HepG2 (cell line): ENCODE measurements around the gene KIAA1614. TPM values are rescaled to one million over a fixed set of nuclear protein-coding genes. Genes with fewer than 3 reads are reported as not detected.

Source experiments
- ATAC-seq: fragments of 200-7000 bp; cut with Tn5 transposase; 3 replicates; pipeline ENCODE4 v1.9.1; 2020; ENCODE audit warnings: mild to moderate bottlenecking, moderate library complexity
- BruUV-seq: library from RNA; stranded (reverse); fragments of 400-500 nt; replicated peaks from 2 replicates; lab custom pipeline; 2021; lab: Mats Ljungman, UMichigan
- CTCF ChIA-PET: fragments of 300-600 bp; formaldehyde crosslinking; extraction: SDS; loops from one replicate; lab custom pipeline; 2021; ENCODE audit warnings: low total read pairs, inconsistent platforms, low intra/inter-chr PET ratio; lab: Yijun Ruan, JAX
- POLR2A ChIA-PET: fragments of 350-600 bp; sonication (Branson Sonifier 250); formaldehyde crosslinking; loops from one replicate; lab custom pipeline; 2020; ENCODE audit warnings: antibody characterized with exemption, inconsistent platforms; lab: Yijun Ruan, JAX
- DNase-seq: peaks from one replicate; pipeline ENCODE4 v3.0.0-alpha.2; 2015; ENCODE audit warnings: low spot score
- FAIRE-seq: peaks from 3 replicates; lab custom pipeline; 2011; peaks lifted over from hg19 to GRCh38; lab: Jason Lieb, UNC
- H2AFZ ChIP-seq: one replicate; pipeline ENCODE4 v1.6.1; 2011; ENCODE audit warnings: low read length, inconsistent platforms
- H3K27ac ChIP-seq: fragments of 300-600 bp; 3 replicates; pipeline ENCODE4 v1.8.0; 2011; ENCODE audit warnings: mixed run types, mild to moderate bottlenecking, mixed read lengths, low read length, inconsistent platforms; ENCODE audit not compliant: insufficient read depth; ENCODE audit errors: extremely low read length
- H3K27me3 ChIP-seq, 2 experiments: fragments of 200-600 bp in 1 of 2; 2 replicates in 1 of 2; 3 replicates in 1 of 2; pipeline versions ENCODE4 v1.6.0 to v1.8.0; 2011; ENCODE audit warnings: low read length in 2 of 2, mild to moderate bottlenecking in 2 of 2, moderate library complexity in 2 of 2, inconsistent platforms in 1 of 2; ENCODE audit not compliant: insufficient read depth in 2 of 2, control insufficient read depth in 1 of 2
- H3K36me3 ChIP-seq, 2 experiments: fragments of 200-600 bp in 1 of 2; replicated peaks in 1 of 2; 2 replicates in 1 of 2; 3 replicates in 1 of 2; pipeline versions ENCODE4 v1.5.1 to v1.8.0; 2011; ENCODE audit warnings: low read length in 2 of 2, inconsistent platforms in 1 of 2; ENCODE audit not compliant: insufficient read depth in 2 of 2, control insufficient read depth in 1 of 2
- H3K4me1 ChIP-seq: 2 replicates; pipeline ENCODE4 v1.5.1; 2012; ENCODE audit warnings: low read length, inconsistent platforms; ENCODE audit not compliant: insufficient read depth
- H3K4me2 ChIP-seq: 2 replicates; pipeline ENCODE4 v1.6.0; 2011; ENCODE audit warnings: low read depth, low read length, inconsistent platforms
- H3K4me3 ChIP-seq, 3 experiments: fragments of 200-600 bp in 1 of 3; sonication (generic), shearing (Covaris generic) in 1 of 3; replicated peaks in 1 of 3; 2 replicates each; pipeline ENCODE4 v1.5.1; 2011 to 2016; ENCODE audit warnings: low read length in 3 of 3, inconsistent platforms in 2 of 3, low read depth in 2 of 3, mild to moderate bottlenecking in 2 of 3, control low read depth in 1 of 3, mixed read lengths in 1 of 3; ENCODE audit not compliant: insufficient read depth in 1 of 3
- H3K79me2 ChIP-seq: one replicate; pipeline ENCODE4 v1.6.1; 2011; ENCODE audit warnings: low read length, inconsistent platforms; ENCODE audit not compliant: insufficient read depth
- H3K9ac ChIP-seq: 2 replicates; pipeline ENCODE4 v1.6.0; 2011; ENCODE audit warnings: mild to moderate bottlenecking, low read depth, low read length, inconsistent platforms; ENCODE audit not compliant: insufficient read depth
- H3K9me3 ChIP-seq: 2 replicates; pipeline ENCODE4 v1.5.1; 2012; ENCODE audit warnings: mild to moderate bottlenecking, low read length
- H4K20me1 ChIP-seq: 2 replicates; pipeline ENCODE4 v1.6.0; 2011; ENCODE audit warnings: inconsistent platforms, mild to moderate bottlenecking, low read length, moderate library complexity; ENCODE audit not compliant: insufficient read depth
- FOSL2 ChIP-seq: sonication (generic); formaldehyde crosslinking; IDR thresholded peaks from 2 replicates; pipeline ENCODE4 v1.4.0; 2020; ENCODE audit warnings: missing genetic modification reagents
- FOXP1 ChIP-seq, 2 experiments: fragments of 450-650 bp in 1 of 2; IDR thresholded peaks; 2 replicates each; pipeline ENCODE4 v1.6.1; 2017 to 2018; ENCODE audit warnings: antibody characterized with exemption in 1 of 2
- GABPB1 ChIP-seq: IDR thresholded peaks from 2 replicates; pipeline ENCODE4 v1.6.1; 2016; ENCODE audit warnings: mild to moderate bottlenecking, missing genetic modification reagents, moderate library complexity, missing compliant biosample characterization
- GATAD2A ChIP-seq: IDR thresholded peaks from 2 replicates; pipeline ENCODE4 v1.6.1; 2016
- NR2C2 ChIP-seq: sonication (generic); formaldehyde crosslinking; IDR thresholded peaks from 2 replicates; pipeline ENCODE4 v1.4.0; 2020; ENCODE audit warnings: missing genetic modification reagents, mild to moderate bottlenecking, moderate library complexity, borderline replicate concordance
- NR2F6 ChIP-seq, 2 experiments: IDR thresholded peaks; 2 replicates each; pipeline ENCODE4 v1.6.1; 2016; ENCODE audit warnings: antibody characterized with exemption in 1 of 2, mild to moderate bottlenecking in 1 of 2
- NR3C1 ChIP-seq: sonication (generic); formaldehyde crosslinking; IDR thresholded peaks from 2 replicates; pipeline ENCODE4 v1.4.0; 2020; ENCODE audit warnings: missing genetic modification reagents
- SAP130 ChIP-seq: IDR thresholded peaks from 2 replicates; pipeline ENCODE4 v1.6.1; 2016; ENCODE audit warnings: low read depth
- ZFX ChIP-seq: sonication (generic); formaldehyde crosslinking; IDR thresholded peaks from 2 replicates; pipeline ENCODE4 v1.4.0; 2020; ENCODE audit warnings: mild to moderate bottlenecking, low read depth, missing genetic modification reagents, moderate library complexity
- ZNF570 ChIP-seq: sonication (generic); formaldehyde crosslinking; IDR thresholded peaks from 2 replicates; pipeline ENCODE4 v1.4.0; 2020; ENCODE audit warnings: mild to moderate bottlenecking, missing genetic modification reagents, borderline replicate concordance
- WGBS: methylation state at CpG from one replicate; pipeline ENCODE4 v1.1.6; 2017; ENCODE audit warnings: low lambda C conversion rate; 5-methylcytosine and 5-hydroxymethylcytosine counted together
- in situ Hi-C: cut with HindIII; loops from 2 replicates; pipeline ENCODE4 v1.10.0; 2017; ENCODE audit warnings: low pct_unique_long_range_greater_than_20kb; ENCODE audit not compliant: extremely low pct_ligation_motif_present
- intact Hi-C: fragments of 100-400 bp; cut with micrococcal nuclease; formaldehyde crosslinking; loops from one replicate; pipeline ENCODE4 v1.10.0; 2022; ENCODE audit not compliant: unreplicated experiment
- polyA plus RNA-seq, 8 experiments: library from polyadenylated mRNA; depleted of rRNA in 3 of 8; stranded (reverse) in 7 of 8; unstranded in 1 of 8; fragments of >200 nt; fragmentation: Illumina TruSeq in 4 of 8; extraction: Trizol in 4 of 8; gene quantifications; 2 replicates each; pipeline versions ENCODE4 v1.2.1 to v1.2.3, GENCODE V29; 2011 to 2016; ENCODE audit warnings: low read depth in 4 of 8, missing spikeins in 1 of 8, mixed read lengths in 1 of 8; ENCODE audit not compliant: insufficient read depth in 1 of 8
- total RNA-seq, 5 experiments: library from RNA; depleted of rRNA; stranded (reverse); fragments of >200 nt; fragmentation: Illumina TruSeq; extraction: Trizol; gene quantifications; 2 replicates each; pipeline ENCODE4 v1.2.3, GENCODE V29; 2016; ENCODE audit warnings: low read depth in 1 of 5
- TF ChIP-seq, protein P1 (sequence below): sonication (generic); formaldehyde crosslinking; IDR thresholded peaks from 2 replicates; pipeline ENCODE4 v1.4.0; 2020; ENCODE audit warnings: missing genetic modification reagents, borderline replicate concordance
- TF ChIP-seq, protein P2 (sequence below): IDR thresholded peaks from 2 replicates; pipeline ENCODE4 v1.4.0; 2020; ENCODE audit warnings: mild to moderate bottlenecking, missing genetic modification reagents
- TF ChIP-seq, protein P3 (sequence below): IDR thresholded peaks from 2 replicates; pipeline ENCODE4 v1.6.1; 2016; ENCODE audit warnings: low read depth, missing genetic modification reagents, missing compliant biosample characterization

KIAA1614 gene
- total and polyA plus RNA-seq, 2 of the 13 experiments (the other 11 are each of a cell fraction or from before 2014, with no cell fraction given): 0.15 to 0.77 TPM

DNA sequence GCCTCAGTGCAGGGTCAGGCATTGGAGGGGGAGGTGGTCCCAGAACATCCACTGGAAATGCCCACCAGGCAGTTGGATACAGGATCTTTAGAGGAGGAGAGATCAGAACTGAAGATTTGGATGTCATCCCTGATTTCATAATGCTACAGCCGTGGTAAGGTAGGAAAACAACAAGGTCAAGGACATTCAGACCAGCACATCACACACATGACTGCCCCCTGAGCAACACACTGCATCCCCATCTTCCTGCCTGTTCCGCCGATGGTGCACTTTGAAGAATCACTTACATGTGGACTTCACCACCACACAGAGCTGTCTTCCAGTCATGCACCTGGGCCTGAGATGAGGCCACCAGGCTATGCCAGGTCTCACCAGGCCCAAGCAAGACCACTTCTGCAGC lies 16.7 kb downstream of the KIAA1614 start:
- H3K27ac ChIP-seq: no peak overlapping the region
- no peak overlapping the region for H3K9ac ChIP-seq
- in situ Hi-C loops: no loop called here
- H3K4me1 ChIP-seq: peaks cover 57% of the 10 kb centered on the region
- DNase-seq (peak; percentile 44), FAIRE-seq (no peak), ATAC-seq (no peak)
- ChIA-PET POLR2A (no interaction called here), CTCF (no interaction called here)
- no peak overlapping the region for H3K4me2 ChIP-seq
- H4K20me1 ChIP-seq: no peaks in the 10 kb centered on the region
- H2AFZ ChIP-seq: no peak overlapping the region
- intact Hi-C loops: no loop called here
- H3K4me3 ChIP-seq: no peak overlapping the region
- BruUV-seq: no TSS peak
- no peaks in the 10 kb centered on the region for H3K27me3 ChIP-seq
- no peaks in the 10 kb centered on the region for H3K79me2 ChIP-seq
- no peaks in the 10 kb centered on the region for H3K9me3 ChIP-seq
- H3K36me3 ChIP-seq: no peaks in the 10 kb centered on the region
- 0% methylated on average over 1 of the region's 3 CpGs for WGBS
- TF ChIP-seq, protein P1, sequence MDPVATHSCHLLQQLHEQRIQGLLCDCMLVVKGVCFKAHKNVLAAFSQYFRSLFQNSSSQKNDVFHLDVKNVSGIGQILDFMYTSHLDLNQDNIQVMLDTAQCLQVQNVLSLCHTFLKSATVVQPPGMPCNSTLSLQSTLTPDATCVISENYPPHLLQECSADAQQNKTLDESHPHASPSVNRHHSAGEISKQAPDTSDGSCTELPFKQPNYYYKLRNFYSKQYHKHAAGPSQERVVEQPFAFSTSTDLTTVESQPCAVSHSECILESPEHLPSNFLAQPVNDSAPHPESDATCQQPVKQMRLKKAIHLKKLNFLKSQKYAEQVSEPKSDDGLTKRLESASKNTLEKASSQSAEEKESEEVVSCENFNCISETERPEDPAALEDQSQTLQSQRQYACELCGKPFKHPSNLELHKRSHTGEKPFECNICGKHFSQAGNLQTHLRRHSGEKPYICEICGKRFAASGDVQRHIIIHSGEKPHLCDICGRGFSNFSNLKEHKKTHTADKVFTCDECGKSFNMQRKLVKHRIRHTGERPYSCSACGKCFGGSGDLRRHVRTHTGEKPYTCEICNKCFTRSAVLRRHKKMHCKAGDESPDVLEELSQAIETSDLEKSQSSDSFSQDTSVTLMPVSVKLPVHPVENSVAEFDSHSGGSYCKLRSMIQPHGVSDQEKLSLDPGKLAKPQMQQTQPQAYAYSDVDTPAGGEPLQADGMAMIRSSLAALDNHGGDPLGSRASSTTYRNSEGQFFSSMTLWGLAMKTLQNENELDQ (CRISPR knock-in tag): no peak
- TF ChIP-seq ZNF570 (CRISPR knock-in tag) (no peak), FOXP1 (IDR thresholded peaks at IDR 0.05) (no peak), FOXP1 (CRISPR knock-in tag; IDR thresholded peaks at IDR 0.05) (peak; percentile 11; the same call in 1 of the 2 replicates), NR2C2 (CRISPR knock-in tag) (peak; percentile 58), GABPB1 (peak; percentile 24; the same call in 1 of the 2 replicates), NR3C1 (CRISPR knock-in tag) (no peak), ZFX (CRISPR knock-in tag) (peak; percentile 17; the same call in 1 of the 2 replicates), SAP130 (CRISPR knock-in tag) (peak; percentile 33; the same call in 1 of the 2 replicates), NR2F6 (IDR thresholded peaks at IDR 0.05) (peak; percentile 65; the same call in 1 of the 2 replicates), NR2F6 (CRISPR knock-in tag; IDR thresholded peaks at IDR 0.05) (peak; percentile 92), FOSL2 (CRISPR knock-in tag) (0 out of 2 replicates have a peak, but pooled peaks have one; percentile 27), GATAD2A (CRISPR knock-in tag) (peak; percentile 72)
- TF ChIP-seq, protein P2, sequence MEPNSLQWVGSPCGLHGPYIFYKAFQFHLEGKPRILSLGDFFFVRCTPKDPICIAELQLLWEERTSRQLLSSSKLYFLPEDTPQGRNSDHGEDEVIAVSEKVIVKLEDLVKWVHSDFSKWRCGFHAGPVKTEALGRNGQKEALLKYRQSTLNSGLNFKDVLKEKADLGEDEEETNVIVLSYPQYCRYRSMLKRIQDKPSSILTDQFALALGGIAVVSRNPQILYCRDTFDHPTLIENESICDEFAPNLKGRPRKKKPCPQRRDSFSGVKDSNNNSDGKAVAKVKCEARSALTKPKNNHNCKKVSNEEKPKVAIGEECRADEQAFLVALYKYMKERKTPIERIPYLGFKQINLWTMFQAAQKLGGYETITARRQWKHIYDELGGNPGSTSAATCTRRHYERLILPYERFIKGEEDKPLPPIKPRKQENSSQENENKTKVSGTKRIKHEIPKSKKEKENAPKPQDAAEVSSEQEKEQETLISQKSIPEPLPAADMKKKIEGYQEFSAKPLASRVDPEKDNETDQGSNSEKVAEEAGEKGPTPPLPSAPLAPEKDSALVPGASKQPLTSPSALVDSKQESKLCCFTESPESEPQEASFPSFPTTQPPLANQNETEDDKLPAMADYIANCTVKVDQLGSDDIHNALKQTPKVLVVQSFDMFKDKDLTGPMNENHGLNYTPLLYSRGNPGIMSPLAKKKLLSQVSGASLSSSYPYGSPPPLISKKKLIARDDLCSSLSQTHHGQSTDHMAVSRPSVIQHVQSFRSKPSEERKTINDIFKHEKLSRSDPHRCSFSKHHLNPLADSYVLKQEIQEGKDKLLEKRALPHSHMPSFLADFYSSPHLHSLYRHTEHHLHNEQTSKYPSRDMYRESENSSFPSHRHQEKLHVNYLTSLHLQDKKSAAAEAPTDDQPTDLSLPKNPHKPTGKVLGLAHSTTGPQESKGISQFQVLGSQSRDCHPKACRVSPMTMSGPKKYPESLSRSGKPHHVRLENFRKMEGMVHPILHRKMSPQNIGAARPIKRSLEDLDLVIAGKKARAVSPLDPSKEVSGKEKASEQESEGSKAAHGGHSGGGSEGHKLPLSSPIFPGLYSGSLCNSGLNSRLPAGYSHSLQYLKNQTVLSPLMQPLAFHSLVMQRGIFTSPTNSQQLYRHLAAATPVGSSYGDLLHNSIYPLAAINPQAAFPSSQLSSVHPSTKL (CRISPR knock-in tag): peak; percentile 72
- TF ChIP-seq, protein P3, sequence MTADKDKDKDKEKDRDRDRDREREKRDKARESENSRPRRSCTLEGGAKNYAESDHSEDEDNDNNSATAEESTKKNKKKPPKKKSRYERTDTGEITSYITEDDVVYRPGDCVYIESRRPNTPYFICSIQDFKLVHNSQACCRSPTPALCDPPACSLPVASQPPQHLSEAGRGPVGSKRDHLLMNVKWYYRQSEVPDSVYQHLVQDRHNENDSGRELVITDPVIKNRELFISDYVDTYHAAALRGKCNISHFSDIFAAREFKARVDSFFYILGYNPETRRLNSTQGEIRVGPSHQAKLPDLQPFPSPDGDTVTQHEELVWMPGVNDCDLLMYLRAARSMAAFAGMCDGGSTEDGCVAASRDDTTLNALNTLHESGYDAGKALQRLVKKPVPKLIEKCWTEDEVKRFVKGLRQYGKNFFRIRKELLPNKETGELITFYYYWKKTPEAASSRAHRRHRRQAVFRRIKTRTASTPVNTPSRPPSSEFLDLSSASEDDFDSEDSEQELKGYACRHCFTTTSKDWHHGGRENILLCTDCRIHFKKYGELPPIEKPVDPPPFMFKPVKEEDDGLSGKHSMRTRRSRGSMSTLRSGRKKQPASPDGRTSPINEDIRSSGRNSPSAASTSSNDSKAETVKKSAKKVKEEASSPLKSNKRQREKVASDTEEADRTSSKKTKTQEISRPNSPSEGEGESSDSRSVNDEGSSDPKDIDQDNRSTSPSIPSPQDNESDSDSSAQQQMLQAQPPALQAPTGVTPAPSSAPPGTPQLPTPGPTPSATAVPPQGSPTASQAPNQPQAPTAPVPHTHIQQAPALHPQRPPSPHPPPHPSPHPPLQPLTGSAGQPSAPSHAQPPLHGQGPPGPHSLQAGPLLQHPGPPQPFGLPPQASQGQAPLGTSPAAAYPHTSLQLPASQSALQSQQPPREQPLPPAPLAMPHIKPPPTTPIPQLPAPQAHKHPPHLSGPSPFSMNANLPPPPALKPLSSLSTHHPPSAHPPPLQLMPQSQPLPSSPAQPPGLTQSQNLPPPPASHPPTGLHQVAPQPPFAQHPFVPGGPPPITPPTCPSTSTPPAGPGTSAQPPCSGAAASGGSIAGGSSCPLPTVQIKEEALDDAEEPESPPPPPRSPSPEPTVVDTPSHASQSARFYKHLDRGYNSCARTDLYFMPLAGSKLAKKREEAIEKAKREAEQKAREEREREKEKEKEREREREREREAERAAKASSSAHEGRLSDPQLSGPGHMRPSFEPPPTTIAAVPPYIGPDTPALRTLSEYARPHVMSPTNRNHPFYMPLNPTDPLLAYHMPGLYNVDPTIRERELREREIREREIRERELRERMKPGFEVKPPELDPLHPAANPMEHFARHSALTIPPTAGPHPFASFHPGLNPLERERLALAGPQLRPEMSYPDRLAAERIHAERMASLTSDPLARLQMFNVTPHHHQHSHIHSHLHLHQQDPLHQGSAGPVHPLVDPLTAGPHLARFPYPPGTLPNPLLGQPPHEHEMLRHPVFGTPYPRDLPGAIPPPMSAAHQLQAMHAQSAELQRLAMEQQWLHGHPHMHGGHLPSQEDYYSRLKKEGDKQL (CRISPR knock-in tag): no peak
